H1 (cell line): Measurements from ENCODE around the gene KCNQ1. TPM values are rescaled to one million over a fixed set of nuclear protein-coding genes. Genes with fewer than 3 reads are reported as not detected.
A peak's percentile ranks its signal among the peaks of the same experiment; 100 is the strongest.

ENCODE experiments used
- CTCF ChIA-PET: fragments of 300-600 bp; sonication (Branson Sonifier 250); formaldehyde crosslinking; loops from one replicate; lab custom pipeline; 2021; ENCODE audit not compliant: partially characterized antibody; lab: Charles Lee
- POLR2A ChIA-PET: fragments of 300-600 bp; sonication (Branson Sonifier 250); formaldehyde crosslinking; loops from one replicate; lab custom pipeline; 2021; ENCODE audit warnings: inconsistent platforms; ENCODE audit not compliant: partially characterized antibody; lab: Charles Lee
- DNase-seq, 2 experiments: peaks; one replicate each; pipeline versions ENCODE4 v3.0.0 to v3.0.0-alpha.2; 2010 to 2022; ENCODE audit warnings: low spot score in 2 of 2, low read depth in 1 of 2, mixed read lengths in 1 of 2
- FAIRE-seq: peaks from 2 replicates; lab custom pipeline; 2011; peaks lifted over from hg19 to GRCh38; lab: Jason Lieb, UNC
- H2AFZ ChIP-seq: 2 replicates; pipeline ENCODE4 v1.8.1; 2012; ENCODE audit warnings: low read length, inconsistent platforms
- H2AK5ac ChIP-seq: 2 replicates; pipeline ENCODE4 v1.6.1; 2013; ENCODE audit warnings: low read depth, low read length
- H2BK120ac ChIP-seq: replicated peaks from 2 replicates; pipeline ENCODE3; 2013; ENCODE audit warnings: low read depth, low read length, inconsistent platforms
- H2BK12ac ChIP-seq: 2 replicates; pipeline ENCODE4 v1.6.1; 2013; ENCODE audit warnings: low read depth, low read length
- H2BK15ac ChIP-seq: 2 replicates; pipeline ENCODE4 v1.6.1; 2013; ENCODE audit warnings: low read length
- H2BK20ac ChIP-seq: 2 replicates; pipeline ENCODE4 v1.6.1; 2013; ENCODE audit warnings: low read length
- H2BK5ac ChIP-seq: 2 replicates; pipeline ENCODE4 v1.6.1; 2013; ENCODE audit warnings: low read depth, low read length
- H3K14ac ChIP-seq: 2 replicates; pipeline ENCODE4 v1.6.1; 2013; ENCODE audit warnings: inconsistent platforms; ENCODE audit not compliant: insufficient read length
- H3K18ac ChIP-seq: 2 replicates; pipeline ENCODE4 v1.6.1; 2013; ENCODE audit warnings: low read length; ENCODE audit errors: extremely low read depth
- H3K23ac ChIP-seq: 2 replicates; pipeline ENCODE4 v1.6.1; 2013; ENCODE audit warnings: inconsistent platforms; ENCODE audit not compliant: insufficient read length
- H3K23me2 ChIP-seq: 2 replicates; pipeline ENCODE4 v1.6.1; 2013; ENCODE audit warnings: low read depth, low read length
- H3K27ac ChIP-seq: 2 replicates; pipeline ENCODE4 v1.6.1; 2011; ENCODE audit warnings: low read depth, low read length, inconsistent platforms
- H3K27me3 ChIP-seq, 4 experiments: replicated peaks in 1 of 4; 1 replicate in 1 of 4; 2 replicates in 3 of 4; pipeline versions ENCODE4 v1.6.1 to v1.8.1; 2011 to 2013; ENCODE audit warnings: low read length in 3 of 4, mild to moderate bottlenecking in 3 of 4, inconsistent platforms in 2 of 4, mixed read lengths in 2 of 4, moderate library complexity in 1 of 4; ENCODE audit not compliant: control insufficient read depth in 3 of 4, insufficient read depth in 3 of 4; ENCODE audit errors: extremely low read depth in 1 of 4
- H3K36me3 ChIP-seq, 4 experiments: 2 replicates each; pipeline versions ENCODE4 v1.6.1 to v1.8.1; 2011 to 2013; ENCODE audit warnings: mild to moderate bottlenecking in 4 of 4, low read length in 3 of 4, moderate library complexity in 2 of 4, control low read depth in 1 of 4, inconsistent platforms in 1 of 4; ENCODE audit not compliant: insufficient read depth in 4 of 4, control insufficient read depth in 2 of 4
- H3K4ac ChIP-seq: replicated peaks from 2 replicates; pipeline ENCODE3; 2013; ENCODE audit warnings: low read length, low read depth, mixed read lengths, inconsistent platforms; ENCODE audit not compliant: insufficient read length
- H3K4me1 ChIP-seq, 4 experiments: replicated peaks in 1 of 4; 1 replicate in 1 of 4; 2 replicates in 3 of 4; pipeline versions ENCODE4 v1.6.1 to v1.8.1; 2011 to 2013; ENCODE audit warnings: low read length in 3 of 4, inconsistent platforms in 2 of 4, mixed read lengths in 1 of 4; ENCODE audit not compliant: insufficient read depth in 4 of 4, control insufficient read depth in 3 of 4
- H3K4me2 ChIP-seq, 2 experiments: 2 replicates each; pipeline versions ENCODE4 v1.6.1 to v1.8.1; 2011 to 2013; ENCODE audit warnings: low read depth in 2 of 2, low read length in 2 of 2, control low read depth in 1 of 2, inconsistent platforms in 1 of 2, mild to moderate bottlenecking in 1 of 2; ENCODE audit not compliant: insufficient read depth in 1 of 2
- H3K4me3 ChIP-seq, 4 experiments: fragments of 200-600, 300-600 bp in 1 of 4; sonication (generic), shearing (Covaris generic), sonication (Bioruptor Twin) in 1 of 4; 2 replicates each; pipeline versions ENCODE4 v1.5.1 to v1.8.1; 2011 to 2016; ENCODE audit warnings: low read length in 4 of 4, low read depth in 3 of 4, control low read depth in 2 of 4, inconsistent platforms in 2 of 4, mild to moderate bottlenecking in 2 of 4, mixed read lengths in 1 of 4, moderate library complexity in 1 of 4; ENCODE audit not compliant: insufficient read depth in 2 of 4; ENCODE audit errors: extremely low read depth in 1 of 4
- H3K56ac ChIP-seq: replicated peaks from 2 replicates; pipeline ENCODE3; 2013; ENCODE audit warnings: low read depth, mild to moderate bottlenecking, mixed read lengths, low read length, inconsistent platforms; ENCODE audit not compliant: insufficient read length
- H3K79me1 ChIP-seq: 2 replicates; pipeline ENCODE4 v1.6.1; 2013; ENCODE audit warnings: low read depth, low read length, control low read depth
- H3K79me2 ChIP-seq, 2 experiments: 2 replicates each; pipeline versions ENCODE4 v1.6.1 to v1.8.1; 2012 to 2013; ENCODE audit warnings: low read length in 2 of 2, mild to moderate bottlenecking in 2 of 2, inconsistent platforms in 1 of 2; ENCODE audit not compliant: insufficient read depth in 2 of 2, control insufficient read depth in 1 of 2
- H3K9ac ChIP-seq, 4 experiments: replicated peaks in 1 of 4; 1 replicate in 1 of 4; 2 replicates in 3 of 4; pipeline versions ENCODE4 v1.6.1 to v1.8.1; 2011 to 2013; ENCODE audit warnings: low read depth in 3 of 4, low read length in 3 of 4, control low read depth in 2 of 4, mild to moderate bottlenecking in 2 of 4, moderate library complexity in 2 of 4, inconsistent platforms in 1 of 4; ENCODE audit errors: extremely low read depth in 1 of 4
- H3K9me3 ChIP-seq, 2 experiments: 2 replicates each; pipeline versions ENCODE4 v1.6.1 to v1.8.1; 2012 to 2013; ENCODE audit warnings: mild to moderate bottlenecking in 2 of 2, moderate library complexity in 2 of 2, control low read depth in 1 of 2, inconsistent platforms in 1 of 2, low read depth in 1 of 2, low read length in 1 of 2, mixed read lengths in 1 of 2; ENCODE audit not compliant: insufficient read depth in 2 of 2
- H4K20me1 ChIP-seq, 2 experiments: replicated peaks in 1 of 2; 2 replicates each; pipeline versions ENCODE3 to v1.8.1; 2011 to 2013; ENCODE audit warnings: inconsistent platforms in 2 of 2, low read length in 2 of 2, mild to moderate bottlenecking in 1 of 2; ENCODE audit not compliant: insufficient read depth in 2 of 2, control insufficient read depth in 1 of 2
- H4K5ac ChIP-seq: 2 replicates; pipeline ENCODE4 v1.6.1; 2013; ENCODE audit warnings: low read length, low read depth, mixed read lengths, inconsistent platforms; ENCODE audit not compliant: insufficient read length
- H4K8ac ChIP-seq: 2 replicates; pipeline ENCODE4 v1.8.0; 2013; ENCODE audit warnings: mild to moderate bottlenecking, moderate library complexity, low read length, inconsistent platforms; ENCODE audit not compliant: insufficient read depth; ENCODE audit errors: extremely low read depth
- H4K91ac ChIP-seq: replicated peaks from 2 replicates; pipeline ENCODE3; 2013; ENCODE audit warnings: low read length, mixed read lengths, inconsistent platforms; ENCODE audit not compliant: insufficient read length
- ATF2 ChIP-seq: IDR thresholded peaks from 2 replicates; pipeline ENCODE4 v1.6.1; 2012; ENCODE audit warnings: low read length, inconsistent platforms
- CTBP2 ChIP-seq: IDR thresholded peaks from 2 replicates; pipeline ENCODE4 v1.7.0; 2011; ENCODE audit warnings: borderline replicate concordance, mild to moderate bottlenecking, moderate library complexity, mixed read lengths, low read length; ENCODE audit not compliant: insufficient read depth, insufficient read length
- EZH2 ChIP-seq: fragments of 200-600 bp; sonication (generic); IDR thresholded peaks from 2 replicates; pipeline ENCODE4 v1.7.1; 2012; ENCODE audit warnings: low read depth, mild to moderate bottlenecking, moderate library complexity, low read length, inconsistent platforms; ENCODE audit not compliant: severe bottlenecking
- MAFK ChIP-seq: IDR thresholded peaks from 2 replicates; pipeline ENCODE4 v1.6.1; 2012; ENCODE audit warnings: low read depth, mild to moderate bottlenecking, improper control_type of control experiment, low read length
- POLR2A ChIP-seq, 2 experiments: IDR thresholded peaks; 1 replicate in 1 of 2; 2 replicates in 1 of 2; pipeline ENCODE4 v1.6.1; 2011; ENCODE audit warnings: low read depth in 2 of 2, low read length in 2 of 2, mild to moderate bottlenecking in 2 of 2; ENCODE audit errors: control extremely low read depth in 1 of 2
- TEAD4 ChIP-seq: IDR thresholded peaks from 2 replicates; pipeline ENCODE4 v1.6.1; 2012; ENCODE audit warnings: low read depth, low read length, inconsistent platforms, mixed read lengths
- USF2 ChIP-seq: IDR thresholded peaks from 2 replicates; pipeline ENCODE4 v1.6.1; 2011; ENCODE audit warnings: low read length, improper control_type of control experiment
- ZNF274 ChIP-seq: IDR thresholded peaks from 2 replicates; pipeline ENCODE4 v1.7.0; 2012; ENCODE audit warnings: low read length, borderline replicate concordance; ENCODE audit errors: extremely low read depth
- WGBS, 2 experiments: shearing (Covaris generic) in 1 of 2; methylation state at CpG; one replicate each; pipeline versions ENCODE4 v1.1.6 to v1.1.7; 2013 to 2015; ENCODE audit warnings: low lambda C conversion rate in 2 of 2, mixed read lengths in 2 of 2, inconsistent platforms in 1 of 2, low coverage in 1 of 2, missing lambda C conversion rate in 1 of 2; ENCODE audit not compliant: insufficient replicate concordance in 2 of 2, insufficient coverage in 1 of 2, insufficient read length in 1 of 2; ENCODE audit errors: extremely low coverage in 1 of 2, missing lambda C conversion rate in 1 of 2; 5-methylcytosine and 5-hydroxymethylcytosine counted together
- polyA plus RNA-seq, 7 experiments: library from polyadenylated mRNA; depleted of rRNA in 3 of 7; stranded (reverse) in 5 of 7; unstranded in 2 of 7; fragments of >200 nt in 5 of 7; fragments of 200-250 nt in 2 of 7; gene quantifications; 1 replicate in 5 of 7; 2 replicates in 1 of 7; 4 replicates in 1 of 7; pipeline versions ENCODE4 v1.2.1 to v1.2.3, GENCODE V29; 2011 to 2013; ENCODE audit warnings: missing spikeins in 2 of 7, mixed read lengths in 2 of 7
- total RNA-seq: library from RNA; stranded (reverse); fragmentation: NEBNext Ultra II Directional; extraction: Animal tissue kit (Norgen Biotek cat#: 25700); gene quantifications from 2 replicates; pipeline ENCODE4 v1.2.1, GENCODE V29; 2021

Gene KCNQ1
- total and polyA plus RNA-seq, 2 of the 8 experiments (the other 6 are each of a cell fraction or from before 2014, with no cell fraction given) = 1.9 to 2.0 TPM

GRCh38 chr11:2428322-2428795 lies 16.4 kb upstream of the KCNQ1 start:
- no peak overlapping the region for H4K91ac ChIP-seq
- H2BK15ac ChIP-seq = no peak overlapping the region
- H3K4me2 ChIP-seq = no peak overlapping the region
- no peaks in the 10 kb centered on the region for H3K79me1 ChIP-seq
- peaks cover 19% of the 10 kb centered on the region; the same call in 1 of the 2 replicates for H3K23me2 ChIP-seq
- POLR2A ChIA-PET = interaction anchor here (1.1 kb wide), 1 partner anchor 464 kb away, joined by 3 read pairs; no protein-coding TSS in a partner anchor
- 0 out of 2 replicates have a peak overlapping the region, but pooled peaks have one; percentile 86 for H2AK5ac ChIP-seq
- no peak overlapping the region for H2AFZ ChIP-seq
- H2BK5ac ChIP-seq = no peak overlapping the region
- no peak overlapping the region; the same call in 1 of the 2 replicates for H2BK20ac ChIP-seq
- FAIRE-seq (no peak), DNase-seq (peak in 1 of 2 experiments; percentile 93)
- no peak overlapping the region for H3K27ac ChIP-seq
- CTCF ChIA-PET = interaction anchor here (0.7 to 11.5 kb wide), 18 partner anchors 9 to 461 kb away, joined by 3 to 359 read pairs (median 4); partner anchors contain the start of gene TSSC4
- H3K4me3 ChIP-seq = no peak overlapping the region
- H3K4me1 ChIP-seq = no peaks in the 10 kb centered on the region
- peak overlapping the region; percentile 89 for H3K56ac ChIP-seq
- no peak overlapping the region for H2BK120ac ChIP-seq
- H2BK12ac ChIP-seq = no peak overlapping the region
- 61% methylated on average over 8 of the region's 8 CpGs; no CpG with 5 or more reads in 1 of the 2 experiments for WGBS, 2 experiments
- no peak overlapping the region for H3K18ac ChIP-seq
- H3K9ac ChIP-seq = no peak overlapping the region
- peaks cover 0 to 10% (median 0%) of the 10 kb centered on the region in 4 experiments; a peak in 1 of 7 replicates for H3K27me3 ChIP-seq
- no peak overlapping the region for H4K8ac ChIP-seq
- no peak overlapping the region for H4K5ac ChIP-seq
- H3K79me2 ChIP-seq = no peaks in the 10 kb centered on the region
- peak overlapping the region; percentile 69 for H3K4ac ChIP-seq
- no peak overlapping the region for H3K14ac ChIP-seq
- H3K36me3 ChIP-seq = no peaks in the 10 kb centered on the region
- H4K20me1 ChIP-seq = peaks cover 0 to 20% of the 10 kb centered on the region in 2 experiments
- no peaks in the 10 kb centered on the region; a peak in 1 of 4 replicates for H3K9me3 ChIP-seq
- no peak overlapping the region for H3K23ac ChIP-seq
- no peak for TF ChIP-seq ZNF274
- no peak for TF ChIP-seq TEAD4
- no peak for TF ChIP-seq POLR2A (IDR thresholded peaks at IDR 0.05; ENCODE audit: control extremely low read depth in 1 of 2, low read depth in 2 of 2, low read length in 2 of 2)
- TF ChIP-seq CTBP2 = no peak
- TF ChIP-seq ATF2 = no peak
- no peak for TF ChIP-seq USF2
- peak; percentile 18 for TF ChIP-seq EZH2
- TF ChIP-seq MAFK = no peak
